ENCODE measurements around the gene PMPCB.
A peak's percentile ranks its signal among the peaks of the same experiment; 100 is the strongest.

PMPCB gene

DNA sequence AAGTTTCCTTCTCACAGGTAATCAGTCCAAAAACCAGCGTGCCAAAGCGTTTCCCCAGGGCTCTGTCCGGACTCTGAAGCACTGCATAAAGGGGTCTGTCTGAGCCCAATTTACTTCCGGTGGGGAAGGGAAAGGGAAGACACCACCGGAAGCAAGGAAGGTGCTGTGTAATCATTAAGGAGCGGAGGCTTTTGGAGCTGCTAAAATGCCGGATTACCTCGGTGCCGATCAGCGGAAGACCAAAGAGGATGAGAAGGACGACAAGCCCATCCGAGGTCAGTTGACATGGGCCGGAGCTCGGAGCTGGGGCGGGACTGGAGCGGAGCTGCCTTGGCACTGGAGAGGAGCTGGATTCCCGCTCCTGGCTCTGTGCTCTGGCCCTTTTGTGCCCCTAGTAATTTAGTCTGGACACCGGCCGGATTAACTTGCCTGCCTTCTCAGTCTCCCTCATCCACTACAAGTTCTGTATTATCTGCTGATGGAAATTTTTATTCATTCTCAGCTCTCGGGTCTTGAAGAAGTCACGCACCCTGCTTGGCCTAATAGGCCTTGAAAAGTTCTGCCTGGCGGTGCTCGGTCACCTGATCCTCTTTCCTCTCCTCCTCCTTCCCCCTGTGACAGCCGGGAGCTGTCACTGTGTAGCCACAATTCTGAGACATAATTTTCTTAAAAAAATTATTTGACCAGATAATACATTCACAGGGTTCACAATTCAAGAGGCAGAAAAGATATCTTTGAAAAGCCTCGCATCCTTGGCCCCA, 50.5 kb downstream of the PMPCB start, which contains the start of gene PSMC2:
Gene PSMC2, plus strand, starts transcription at position 137 of the 761 bp plus-strand sequence. Its CDS starts 69 bp downstream, at position 206.
- Mint-ChIP-seq H3K4me1 (peaks cover 42% of the 10 kb centered on the region), H3K4me3 (peak within 1 kb of the TSS; percentile 95), H3K9me3 (no peaks in the 10 kb centered on the region), H3K27ac (peak within 1 kb of the TSS; percentile 99), H3K36me3 (peaks cover 63% of the 10 kb centered on the region)
- peak; percentile 85 for ATAC-seq
- peak; percentile 62 to 89 for DNase-seq (ENCODE audit: low spot score in 2 of 2)

- Mint-ChIP-seq H3K4me3 (peak overlapping the region; percentile 95), H3K27ac (peak overlapping the region; percentile 99), H3K9me3 (no peaks in the 10 kb centered on the region), H3K36me3 (peaks cover 63% of the 10 kb centered on the region), H3K4me1 (peaks cover 47% of the 10 kb centered on the region)
- DNase-seq (ENCODE audit: low spot score in 2 of 2) (no peak), ATAC-seq (no peak)
Observed at GRCh38 chr7:103348452-103348851, 51.2 kb downstream of the PMPCB start.

DNA sequence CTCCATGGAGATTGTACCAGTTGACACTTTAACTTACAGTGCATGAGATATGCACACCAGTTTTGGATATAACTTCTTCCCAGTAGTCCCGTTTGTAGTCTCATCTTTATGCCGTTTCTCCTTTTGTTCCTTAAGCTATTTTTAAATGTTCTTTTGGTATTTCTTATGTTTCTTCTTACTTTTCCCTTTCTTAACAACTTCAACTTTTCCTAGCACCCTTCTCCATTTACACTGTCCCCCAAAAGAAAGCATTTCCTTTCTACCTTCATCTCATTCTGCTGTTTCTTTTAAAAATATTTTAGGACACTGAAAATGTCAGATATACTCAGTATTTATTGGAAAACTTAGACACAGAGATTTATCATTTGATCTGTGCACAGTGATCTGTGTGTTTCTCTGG, 51.7 kb downstream of the PMPCB start:
- Mint-ChIP-seq H3K4me3 (peak overlapping the region; percentile 95), H3K36me3 (peaks cover 65% of the 10 kb centered on the region), H3K4me1 (peaks cover 47% of the 10 kb centered on the region), H3K9me3 (no peaks in the 10 kb centered on the region), H3K27ac (peak overlapping the region; percentile 99)
- ATAC-seq (no peak), DNase-seq (ENCODE audit: low spot score in 2 of 2) (no peak)

- Mint-ChIP-seq H3K36me3 (peaks cover 65% of the 10 kb centered on the region), H3K27ac (peak overlapping the region; percentile 99), H3K4me3 (peak overlapping the region; percentile 95), H3K9me3 (no peaks in the 10 kb centered on the region), H3K4me1 (peaks cover 47% of the 10 kb centered on the region)
- ATAC-seq (no peak), DNase-seq (ENCODE audit: low spot score in 2 of 2) (no peak)
Observed at GRCh38 chr7:103349805-103350204, 52.6 kb downstream of the PMPCB start.
